ENCODE results near the gene HHIP. TPM values are rescaled to one million over a fixed set of nuclear protein-coding genes. Genes with fewer than 3 reads are reported as not detected.

The HHIP gene
- total RNA-seq = not detected
- long read RNA-seq = 0 reads

- intact Hi-C loops (cut with DNase I) = no loop called here
- ATAC-seq (ENCODE audit: poor library complexity) = peak; percentile 68
- peak; percentile 48 for DNase-seq
Measured at GRCh38 chr4:144645631-144646522, at the start of gene HHIP. Gene HHIP (plus strand): TSS chr4:144646156. CDS start chr4:144646676, 520 bp downstream.

GRCh38 chr4:144597171-144597570 lies 48.8 kb upstream of the HHIP start:
- intact Hi-C loops (cut with DNase I) = no loop called here
- no peak for DNase-seq
- no peak for ATAC-seq (ENCODE audit: poor library complexity)

- ATAC-seq (ENCODE audit: poor library complexity) = no peak
- intact Hi-C loops (cut with DNase I) = no loop called here
- DNase-seq = no peak
Measured at GRCh38 chr4:144599621-144600020, 46.3 kb upstream of the HHIP start.

GRCh38 chr4:144611850-144612249 lies 34.1 kb upstream of the HHIP start:
- ATAC-seq (ENCODE audit: poor library complexity) = no peak
- no peak for DNase-seq
- intact Hi-C loops (cut with DNase I) = no loop called here

GRCh38 chr4:144614850-144615585 lies 30.9 kb upstream of the HHIP start:
- DNase-seq (no peak), ATAC-seq (ENCODE audit: poor library complexity) (no peak)
- intact Hi-C loops (cut with DNase I) = no loop called here

GRCh38 chr4:144621681-144622080 lies 24.3 kb upstream of the HHIP start:
- intact Hi-C loops (cut with DNase I) = no loop called here
- no peak for DNase-seq
- ATAC-seq (ENCODE audit: poor library complexity) = no peak

GRCh38 chr4:144627663-144628076 lies 18.3 kb upstream of the HHIP start:
- ATAC-seq (ENCODE audit: poor library complexity) = no peak
- no peak for DNase-seq
- intact Hi-C loops (cut with DNase I) = no loop called here

- intact Hi-C loops (cut with DNase I) = no loop called here
- no peak for ATAC-seq (ENCODE audit: poor library complexity)
- DNase-seq = no peak
Measured at GRCh38 chr4:144633215-144633614, 12.7 kb upstream of the HHIP start.

GRCh38 chr4:144634978-144635747 lies 10.8 kb upstream of the HHIP start:
- ATAC-seq (ENCODE audit: poor library complexity) = no peak
- no peak for DNase-seq
- intact Hi-C loops (cut with DNase I) = no loop called here

GRCh38 chr4:144644368-144645101 lies 1.4 kb upstream of the HHIP start:
- ATAC-seq (ENCODE audit: poor library complexity) = no peak
- intact Hi-C loops (cut with DNase I) = no loop called here

GRCh38 chr4:144645102-144645630 lies 790 bp upstream of the HHIP start:
- DNase-seq = no peak
- intact Hi-C loops (cut with DNase I) = no loop called here
- no peak for ATAC-seq (ENCODE audit: poor library complexity)

More at GRCh38 chr4:144644368-144645101, 1.4 kb upstream of the HHIP start:
- DNase-seq = no peak

GRCh38 chr4:144646523-144647094 lies 653 bp downstream of the HHIP start:
- peak; percentile 38 for ATAC-seq (ENCODE audit: poor library complexity)
- no peak for DNase-seq
- intact Hi-C loops (cut with DNase I) = no loop called here

- no peak for DNase-seq
- no peak for ATAC-seq (ENCODE audit: poor library complexity)
- intact Hi-C loops (cut with DNase I) = no loop called here
Measured at GRCh38 chr4:144647095-144647561, 1.2 kb downstream of the HHIP start.

- no peak for DNase-seq
- ATAC-seq (ENCODE audit: poor library complexity) = no peak
- intact Hi-C loops (cut with DNase I) = no loop called here
Measured at GRCh38 chr4:144647590-144647989, 1.6 kb downstream of the HHIP start.

- DNase-seq (no peak), ATAC-seq (ENCODE audit: poor library complexity) (no peak)
- intact Hi-C loops (cut with DNase I) = no loop called here
Measured at GRCh38 chr4:144648042-144648441, 2.1 kb downstream of the HHIP start.

GRCh38 chr4:144649646-144650045 lies 3.7 kb downstream of the HHIP start:
- DNase-seq = no peak
- intact Hi-C loops (cut with DNase I) = no loop called here
- ATAC-seq (ENCODE audit: poor library complexity) = no peak

GRCh38 chr4:144650311-144651005 lies 4.5 kb downstream of the HHIP start:
- DNase-seq (no peak), ATAC-seq (ENCODE audit: poor library complexity) (no peak)
- intact Hi-C loops (cut with DNase I) = no loop called here
